GM20000 (cell line): ENCODE measurements around the gene RPE.

Experiments
- DNase-seq: peaks from one replicate; pipeline ENCODE4 v3.0.0; 2012; ENCODE audit warnings: low spot score
- CTCF ChIP-seq: IDR thresholded peaks from 2 replicates; pipeline ENCODE4 v1.5.1; 2012; ENCODE audit warnings: mild to moderate bottlenecking, control low read depth; ENCODE audit errors: extremely low read depth, missing control alignments

RPE gene

DNA sequence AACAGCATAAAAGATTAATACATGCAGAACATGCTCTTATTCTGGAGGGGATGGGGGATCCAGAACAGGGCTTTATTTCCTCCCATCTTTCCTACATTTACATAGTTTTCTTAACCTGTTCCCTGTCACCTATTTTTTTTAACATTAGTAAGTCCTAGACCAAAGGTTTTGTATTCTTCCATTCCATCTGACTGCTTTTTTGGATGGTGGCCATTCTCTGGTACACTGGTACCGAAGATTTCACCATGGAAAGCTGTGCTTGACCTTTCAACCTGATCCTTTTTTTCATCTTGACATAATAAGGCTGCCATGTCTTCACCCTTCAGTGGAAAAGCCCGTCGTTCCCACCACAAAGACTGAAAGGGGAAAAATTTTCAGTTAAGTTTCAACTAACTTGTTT is 20.4 kb downstream of the RPE start:
- no peak for DNase-seq
- no peak for TF ChIP-seq CTCF

DNA sequence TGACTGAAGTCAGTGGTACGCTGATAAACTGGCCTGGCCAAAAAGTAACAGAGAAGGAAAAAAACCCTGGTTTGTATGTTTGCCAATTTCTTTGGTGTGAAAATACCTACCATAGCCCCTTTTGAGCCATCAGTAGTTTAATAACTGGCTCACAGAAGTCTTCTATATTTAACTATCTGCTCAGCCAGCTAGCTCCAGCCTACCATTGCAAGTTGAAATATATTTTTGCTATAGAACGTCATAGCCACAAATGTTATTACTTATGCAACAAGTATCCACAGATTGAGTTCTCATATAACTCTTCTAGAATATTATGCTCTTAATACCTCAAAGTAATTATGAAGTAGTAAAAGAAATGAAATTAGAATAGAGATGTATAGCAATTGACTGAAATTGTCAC is 25.2 kb downstream of the RPE start:
- no peak for TF ChIP-seq CTCF
- DNase-seq: no peak

- no peak for DNase-seq
Measured at GRCh38 chr2:210028178-210028577, 25.7 kb downstream of the RPE start.

GRCh38 chr2:210034087-210034683 is 31.7 kb downstream of the RPE start:
- DNase-seq: no peak
- TF ChIP-seq CTCF: no peak

More at GRCh38 chr2:210028178-210028577, 25.7 kb downstream of the RPE start:
- TF ChIP-seq CTCF: no peak

GRCh38 chr2:210035679-210036078 is 33.2 kb downstream of the RPE start:
- no peak for TF ChIP-seq CTCF
- DNase-seq: no peak

DNA sequence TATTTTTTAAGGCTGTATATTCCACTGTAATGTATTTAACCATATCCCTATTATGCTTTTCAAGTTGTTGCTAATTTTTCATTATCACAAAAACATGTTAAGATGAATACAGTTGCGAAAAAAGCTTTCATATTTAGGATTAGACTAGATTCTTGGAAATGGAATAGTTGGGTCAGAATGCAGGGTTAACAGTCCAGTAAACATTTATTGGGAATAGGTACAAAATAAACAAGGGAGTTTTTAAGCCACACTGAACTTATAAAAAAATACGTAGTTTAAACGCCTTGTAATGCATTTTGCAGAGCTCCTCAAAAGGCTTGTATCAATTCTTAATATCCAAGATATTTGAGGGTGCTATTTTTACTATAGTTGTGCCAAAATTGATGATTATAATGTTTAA is 35.6 kb downstream of the RPE start:
- no peak for DNase-seq
- no peak for TF ChIP-seq CTCF

GRCh38 chr2:210046851-210047500 is 44.5 kb downstream of the RPE start:
- TF ChIP-seq CTCF: no peak
- no peak for DNase-seq
